ENCODE measurements around the gene BAHCC1. TPM values are rescaled to one million over a fixed set of nuclear protein-coding genes. Genes with fewer than 3 reads are reported as not detected.

BAHCC1 gene
- total and polyA plus RNA-seq, 8 donors, result 4.9 to 56.2 (median 9.4) TPM

- Histone ChIP-seq H3K4me3 (no peak overlapping the region), H3K27me3 (no peaks in the 10 kb centered on the region), H3K4me1 (peaks cover 3 to 13% (median 10%) of the 10 kb centered on the region in 4 donors), H3K9me3 (no peaks in the 10 kb centered on the region), H3K36me3 (peaks cover 5 to 65% (median 51%) of the 10 kb centered on the region in 4 donors), H3K27ac (no peak overlapping the region)
- intact Hi-C loops (cut with DNase I; ENCODE audit: low total_unique reads), result loop anchor here (5.0 kb wide), 1 partner anchor 53 kb away; no protein-coding TSS in a partner anchor
- no peak for TF ChIP-seq POLR2A (IDR thresholded peaks at IDR 0.05)
- no peak for TF ChIP-seq CTCF (IDR thresholded peaks at IDR 0.05)
- no peak for TF ChIP-seq EP300 (IDR thresholded peaks at IDR 0.05)
- TF ChIP-seq POLR2AphosphoS5 (IDR thresholded peaks at IDR 0.05), result no peak
- 47 to 78% (median 59%) methylated on average over 8 to 27 of the region's 27 CpGs for WGBS, 5 donors
- DNase-seq, result peak in 1 of 2 donors; percentile 45
These were observed 49.5 kb downstream of the BAHCC1 start for GRCh38 chr17:81444610-81445339.

DNA sequence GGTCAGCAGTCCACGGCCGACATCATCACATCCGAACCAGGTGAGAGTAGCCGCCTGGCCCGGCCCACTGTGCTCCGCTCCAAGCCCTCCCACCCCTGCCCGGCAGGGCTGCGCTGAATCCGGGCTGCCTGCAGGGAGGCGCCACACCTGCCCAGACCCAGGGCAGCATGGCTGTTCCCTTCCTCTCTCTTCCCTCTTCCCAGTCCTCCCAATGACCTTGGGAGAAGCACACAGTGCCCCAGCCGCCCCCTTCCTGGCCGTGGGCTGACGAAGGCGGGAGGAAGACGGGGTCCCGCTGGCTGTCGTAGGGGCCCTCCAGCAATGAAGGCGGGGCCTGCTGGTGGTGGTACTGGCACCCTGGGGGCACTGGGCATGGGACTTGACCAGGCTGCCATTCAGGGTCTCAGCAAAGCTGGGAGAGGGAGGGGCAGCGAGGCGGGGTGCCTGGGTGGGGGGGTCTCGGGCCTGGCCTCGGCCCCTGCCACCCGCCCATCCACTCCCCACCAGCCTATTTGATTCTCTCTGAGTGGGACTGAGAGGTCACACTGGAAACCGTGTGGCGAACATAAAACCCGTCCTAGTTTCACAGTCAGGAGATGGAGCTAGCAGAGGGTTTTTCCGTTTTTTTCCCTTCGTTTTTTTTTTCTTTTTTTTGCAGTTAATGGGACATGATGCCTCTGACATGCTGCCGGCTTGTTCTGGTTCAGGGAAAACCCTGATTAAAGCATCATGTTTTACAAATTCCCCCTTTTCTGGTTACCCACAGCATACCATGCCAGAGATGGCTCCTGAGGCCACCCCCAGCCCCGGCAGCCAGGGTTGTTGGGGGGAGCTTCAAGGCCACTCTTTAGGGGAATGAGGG, 50.6 kb downstream of the BAHCC1 start:
- no peak for DNase-seq
- Histone ChIP-seq H3K27me3 (no peaks in the 10 kb centered on the region), H3K36me3 (peaks cover 5 to 66% (median 51%) of the 10 kb centered on the region in 4 donors), H3K4me1 (peaks cover 3 to 13% (median 10%) of the 10 kb centered on the region in 4 donors), H3K4me3 (no peak overlapping the region), H3K9me3 (no peaks in the 10 kb centered on the region), H3K27ac (no peak overlapping the region)
- WGBS, 5 donors, result 79 to 90% (median 83%) methylated on average over 18 to 30 of the region's 30 CpGs
- TF ChIP-seq CTCF (IDR thresholded peaks at IDR 0.05) (no peak), POLR2AphosphoS5 (IDR thresholded peaks at IDR 0.05) (no peak), EP300 (IDR thresholded peaks at IDR 0.05) (no peak), POLR2A (IDR thresholded peaks at IDR 0.05) (no peak)
- intact Hi-C loops (cut with DNase I; ENCODE audit: low total_unique reads), result loop anchor here (5.0 kb wide), 1 partner anchor 51 kb away; no protein-coding TSS in a partner anchor

DNA sequence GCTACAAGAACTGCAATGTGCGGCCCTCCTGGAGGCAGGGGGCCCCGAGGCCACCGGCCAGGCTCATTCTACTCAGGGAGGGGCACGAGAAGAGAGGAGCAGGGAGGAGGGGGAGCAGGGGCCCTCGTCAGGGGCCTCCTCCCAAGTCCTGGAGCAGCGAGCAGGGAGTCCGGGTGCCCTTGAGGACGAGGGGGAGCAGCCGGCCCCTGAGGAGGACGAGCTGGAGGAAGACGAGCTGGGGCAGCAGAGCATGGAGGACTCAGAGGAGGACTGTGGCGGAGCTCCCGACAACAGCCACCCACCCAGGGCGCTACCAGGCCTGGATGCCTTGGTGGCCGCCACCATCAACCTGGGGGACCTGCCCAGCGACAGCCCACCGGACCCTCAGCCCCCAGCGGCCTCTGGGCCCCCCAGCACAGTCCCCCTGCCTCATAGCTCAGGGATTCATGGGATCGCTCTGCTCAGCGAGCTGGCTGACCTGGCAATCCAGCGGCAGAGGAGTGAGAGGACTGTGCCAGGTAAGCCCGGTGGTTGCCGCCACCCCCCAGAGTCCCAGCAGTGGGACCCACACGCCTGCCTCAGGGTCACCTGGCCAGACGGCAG, 52.2 kb downstream of the BAHCC1 start:
- H3K9me3 ChIP-seq, result no peaks in the 10 kb centered on the region
- intact Hi-C loops (cut with DNase I; ENCODE audit: low total_unique reads), result loop anchor here (5.0 kb wide), 1 partner anchor 50 kb away; no protein-coding TSS in a partner anchor
- H3K36me3 ChIP-seq, result peaks cover 5 to 72% (median 51%) of the 10 kb centered on the region in 4 donors
- TF ChIP-seq POLR2A (IDR thresholded peaks at IDR 0.05) (no peak), POLR2AphosphoS5 (IDR thresholded peaks at IDR 0.05) (no peak), CTCF (IDR thresholded peaks at IDR 0.05) (no peak), EP300 (IDR thresholded peaks at IDR 0.05) (no peak)
- H3K27me3 ChIP-seq, result no peaks in the 10 kb centered on the region
- 86 to 96% (median 92%) methylated on average over 12 to 25 of the region's 25 CpGs for WGBS, 5 donors
- peaks cover 0 to 7% (median 0%) of the 10 kb centered on the region in 4 donors for H3K4me1 ChIP-seq
- H3K27ac ChIP-seq, result no peak overlapping the region
- DNase-seq, result no peak
- H3K4me3 ChIP-seq, result no peak overlapping the region

GRCh38 chr17:81448442-81448841, 53.2 kb downstream of the BAHCC1 start:
- H3K36me3 ChIP-seq, result peaks cover 0 to 69% (median 44%) of the 10 kb centered on the region in 4 donors
- intact Hi-C loops (cut with DNase I; ENCODE audit: low total_unique reads), result loop anchor here (5.0 kb wide), 1 partner anchor 49 kb away; no protein-coding TSS in a partner anchor
- no peaks in the 10 kb centered on the region for H3K27me3 ChIP-seq
- WGBS, 5 donors, result 70 to 94% (median 90%) methylated on average over 2 to 25 of the region's 25 CpGs
- peaks cover 0 to 7% (median under 1%) of the 10 kb centered on the region in 4 donors for H3K4me1 ChIP-seq
- no peak for DNase-seq
- TF ChIP-seq POLR2A (IDR thresholded peaks at IDR 0.05) (no peak), CTCF (IDR thresholded peaks at IDR 0.05) (no peak), POLR2AphosphoS5 (IDR thresholded peaks at IDR 0.05) (no peak), EP300 (IDR thresholded peaks at IDR 0.05) (no peak)
- H3K4me3 ChIP-seq, result no peak overlapping the region
- H3K9me3 ChIP-seq, result no peaks in the 10 kb centered on the region
- no peak overlapping the region for H3K27ac ChIP-seq
